Measurements from ENCODE around the gene PKNOX2. TPM values are rescaled to one million over a fixed set of nuclear protein-coding genes. Genes with fewer than 3 reads are reported as not detected.

The PKNOX2 gene
- total RNA-seq, 4 donors from 2014 or later: 0.51 to 4.3 (median 2.3) TPM

DNA sequence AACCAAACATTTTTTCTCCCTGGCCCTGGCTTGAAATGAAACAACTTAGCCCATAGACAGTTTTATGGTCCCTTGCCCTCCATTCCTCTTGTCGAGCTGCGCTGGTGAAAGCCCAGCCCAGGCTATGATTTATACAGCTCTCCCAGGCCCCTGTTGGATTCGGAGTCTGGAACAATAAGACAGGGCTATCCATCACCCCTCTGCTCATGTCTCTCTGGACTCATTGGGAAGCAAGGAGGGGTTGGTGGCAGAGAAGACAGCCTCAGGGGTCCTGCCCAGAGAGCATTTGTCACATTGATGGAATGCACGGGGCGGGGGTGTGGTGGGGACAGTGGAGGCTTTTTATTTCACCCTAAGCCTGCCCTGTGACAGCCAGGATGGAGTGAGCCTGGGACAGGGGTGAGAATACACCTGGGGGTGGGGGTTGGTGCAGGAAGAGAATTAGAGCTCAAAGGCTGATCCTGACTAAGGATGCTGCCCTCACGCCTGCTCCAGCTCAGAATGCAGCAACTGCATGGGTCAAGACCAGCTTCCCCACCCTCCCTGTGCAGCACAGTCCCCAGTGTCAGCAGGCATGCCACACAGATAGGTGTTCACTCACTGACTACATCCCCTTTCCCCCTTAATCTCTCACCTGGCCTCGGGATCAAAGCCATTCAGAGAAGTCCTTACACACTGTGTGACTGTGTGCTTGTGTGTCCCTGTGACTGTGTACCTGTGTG is 10.0 kb upstream of the PKNOX2 start:
- TF ChIP-seq, protein P1, sequence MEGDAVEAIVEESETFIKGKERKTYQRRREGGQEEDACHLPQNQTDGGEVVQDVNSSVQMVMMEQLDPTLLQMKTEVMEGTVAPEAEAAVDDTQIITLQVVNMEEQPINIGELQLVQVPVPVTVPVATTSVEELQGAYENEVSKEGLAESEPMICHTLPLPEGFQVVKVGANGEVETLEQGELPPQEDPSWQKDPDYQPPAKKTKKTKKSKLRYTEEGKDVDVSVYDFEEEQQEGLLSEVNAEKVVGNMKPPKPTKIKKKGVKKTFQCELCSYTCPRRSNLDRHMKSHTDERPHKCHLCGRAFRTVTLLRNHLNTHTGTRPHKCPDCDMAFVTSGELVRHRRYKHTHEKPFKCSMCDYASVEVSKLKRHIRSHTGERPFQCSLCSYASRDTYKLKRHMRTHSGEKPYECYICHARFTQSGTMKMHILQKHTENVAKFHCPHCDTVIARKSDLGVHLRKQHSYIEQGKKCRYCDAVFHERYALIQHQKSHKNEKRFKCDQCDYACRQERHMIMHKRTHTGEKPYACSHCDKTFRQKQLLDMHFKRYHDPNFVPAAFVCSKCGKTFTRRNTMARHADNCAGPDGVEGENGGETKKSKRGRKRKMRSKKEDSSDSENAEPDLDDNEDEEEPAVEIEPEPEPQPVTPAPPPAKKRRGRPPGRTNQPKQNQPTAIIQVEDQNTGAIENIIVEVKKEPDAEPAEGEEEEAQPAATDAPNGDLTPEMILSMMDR (IDR thresholded peaks at IDR 0.05; ENCODE audit: low read depth): no peak

DNA sequence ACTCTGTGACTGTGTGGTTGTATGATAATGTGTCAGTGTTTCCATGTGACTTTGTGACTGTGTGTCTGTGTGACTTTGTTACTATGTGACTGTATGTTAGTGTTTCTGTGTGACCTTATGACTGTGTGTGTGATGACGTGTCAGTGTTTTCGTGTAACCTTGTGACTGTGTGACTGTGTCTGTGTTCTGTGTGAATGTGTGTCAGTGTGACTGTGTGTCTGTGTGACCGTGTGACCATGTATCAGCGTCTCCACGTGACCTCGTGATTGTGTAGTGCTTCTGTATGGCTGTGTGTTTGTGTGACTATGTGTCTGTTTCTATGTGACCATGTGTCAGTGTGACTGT is 9.5 kb upstream of the PKNOX2 start:
- TF ChIP-seq, protein P1 (IDR thresholded peaks at IDR 0.05; ENCODE audit: low read depth): no peak

DNA sequence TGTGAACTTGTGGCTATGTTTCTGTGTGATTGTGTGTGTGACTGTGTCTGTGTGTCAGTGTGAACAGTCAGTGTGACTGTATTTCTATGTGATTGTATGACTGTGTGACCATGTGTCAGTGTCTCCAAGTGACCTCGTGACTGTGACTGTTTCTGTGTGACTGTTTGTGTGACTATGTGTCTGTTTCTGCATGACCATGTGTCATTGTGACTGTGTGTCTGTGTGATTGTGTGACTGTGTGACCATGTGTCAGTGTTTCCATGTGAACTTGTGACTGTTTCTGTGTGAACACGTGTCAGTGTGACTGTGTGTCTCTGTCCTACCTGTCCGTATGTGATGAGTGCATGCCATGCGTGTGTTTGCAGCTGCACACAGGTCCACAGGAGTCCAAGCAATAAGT is 8.8 kb upstream of the PKNOX2 start:
- TF ChIP-seq, protein P1 (IDR thresholded peaks at IDR 0.05; ENCODE audit: low read depth): no peak

DNA sequence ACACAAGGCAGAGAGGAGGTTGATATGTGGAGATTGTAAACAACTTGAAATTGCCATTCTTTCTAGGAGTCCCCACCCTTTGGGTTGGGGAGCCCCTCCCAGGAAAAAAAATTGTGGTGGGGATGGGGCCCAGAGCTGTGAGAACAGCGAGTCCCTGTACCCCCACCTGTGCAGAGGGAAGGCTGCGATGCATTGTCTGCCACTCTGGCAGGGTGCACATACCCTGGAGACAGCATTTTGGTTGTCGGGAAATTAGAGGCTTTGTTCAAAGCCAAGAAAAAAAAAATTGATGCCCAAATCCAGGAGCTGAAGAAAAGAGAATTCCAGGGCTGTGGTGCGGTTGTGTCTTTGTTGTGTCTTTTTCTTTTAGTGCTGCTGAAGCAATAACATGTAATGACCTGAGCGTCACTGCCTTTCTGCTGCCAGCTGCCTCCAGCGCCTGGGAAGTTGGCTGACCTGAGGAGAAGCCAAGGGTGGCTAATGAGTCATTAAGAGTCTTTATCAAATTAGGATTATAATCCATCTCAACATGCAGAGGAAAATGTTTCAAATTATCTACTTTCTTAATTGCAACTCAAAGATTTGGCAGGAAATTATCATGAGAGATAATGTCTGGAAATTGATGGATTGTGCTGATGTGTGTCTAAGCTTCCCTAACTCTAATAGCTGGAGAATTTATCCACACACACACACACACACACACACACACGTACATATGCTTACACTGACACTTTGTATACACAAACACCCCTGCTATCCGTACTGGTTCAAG is 8.0 kb upstream of the PKNOX2 start:
- TF ChIP-seq, protein P1 (IDR thresholded peaks at IDR 0.05; ENCODE audit: low read depth): no peak

DNA sequence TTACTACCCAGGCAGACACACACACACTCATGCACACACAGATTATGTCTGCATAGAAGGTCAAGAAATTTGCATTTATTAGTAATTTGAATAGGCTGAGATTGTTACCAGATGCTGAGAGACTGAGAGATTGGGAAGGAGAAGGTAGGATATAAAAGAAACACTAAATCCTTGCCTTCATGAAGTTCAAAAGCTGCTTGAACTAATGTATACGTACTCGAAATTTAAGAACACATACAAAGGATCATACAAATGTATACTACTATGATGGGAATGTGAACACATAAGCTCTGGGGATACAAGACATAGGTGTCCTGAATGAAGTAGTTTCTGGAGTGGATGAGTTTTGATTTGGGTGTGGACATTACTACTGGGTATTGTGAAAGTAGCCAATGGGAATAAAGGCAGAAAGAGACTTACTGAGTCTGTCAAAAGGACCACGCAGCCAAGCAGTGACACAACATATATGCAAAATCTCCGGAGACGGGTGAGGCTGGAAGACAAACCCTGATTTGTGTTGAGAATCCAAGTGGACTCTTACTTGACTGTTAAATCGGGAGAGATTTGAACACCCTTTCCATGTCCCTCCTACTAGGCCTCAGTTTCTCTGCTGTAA is 7.3 kb upstream of the PKNOX2 start:
- TF ChIP-seq, protein P1 (IDR thresholded peaks at IDR 0.05; ENCODE audit: low read depth): no peak

DNA sequence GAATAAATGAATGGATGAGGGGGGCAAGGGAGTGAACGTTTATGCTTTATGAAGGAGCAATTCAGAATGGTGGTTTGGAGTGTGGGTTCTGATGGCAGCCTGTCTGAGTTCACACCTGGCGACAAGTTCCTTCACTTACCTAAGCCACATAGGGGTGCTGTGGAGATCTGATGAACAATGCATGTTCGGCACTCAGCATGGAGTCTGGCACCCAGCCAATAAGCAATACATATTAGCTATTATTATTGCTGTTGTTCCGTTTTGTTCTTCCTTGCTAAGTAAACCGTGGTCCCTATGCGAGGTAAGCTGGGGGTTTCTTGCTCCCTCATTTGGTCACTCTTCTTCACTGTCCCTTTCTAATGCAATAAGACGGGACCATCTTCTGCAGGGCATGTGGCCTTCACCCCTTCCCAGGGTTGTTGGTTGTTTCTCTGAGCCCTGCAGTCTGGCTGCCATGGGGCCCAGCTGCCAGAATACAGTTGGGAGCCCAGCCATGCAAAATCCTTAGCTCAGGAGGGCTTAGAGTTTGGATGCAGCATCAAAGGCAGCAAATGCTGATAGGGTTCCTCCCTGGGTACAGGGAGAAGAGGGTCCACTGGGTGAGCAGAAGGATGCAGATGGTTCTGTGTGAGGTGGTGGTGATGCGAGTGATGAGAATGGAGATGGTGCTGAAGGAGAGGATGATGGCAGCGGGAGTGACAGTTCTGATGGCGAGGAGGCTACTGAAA is 6.4 kb upstream of the PKNOX2 start:
- TF ChIP-seq, protein P1 (IDR thresholded peaks at IDR 0.05; ENCODE audit: low read depth): no peak
